ENCODE results near the gene CFI.

GRCh38 chr4:109809655-109810054 lies 7.9 kb upstream of the CFI start:
- no peak for TF ChIP-seq EP300 (IDR thresholded peaks at IDR 0.05)
- no peak for TF ChIP-seq CTCF (IDR thresholded peaks at IDR 0.05)
- no peak for TF ChIP-seq POLR2A (IDR thresholded peaks at IDR 0.05)

All from suprapubic skin (tissue), 3 donors.